DOHH2 (cell line): ENCODE measurements around the gene HPSE2.

Experiments
- CTCF ChIP-seq: fragments of 200-600 bp; sonication (generic); IDR thresholded peaks from one replicate; pipeline ENCODE4 v1.5.1; 2014; ENCODE audit warnings: antibody characterized with exemption, mild to moderate bottlenecking, low read depth, low read length; ENCODE audit not compliant: poor library complexity, severe bottlenecking
- EZH2phosphoT487 ChIP-seq: fragments of 200-600 bp; sonication (generic); IDR thresholded peaks from 2 replicates; pipeline ENCODE4 v1.6.1; 2017; ENCODE audit warnings: borderline replicate concordance, mild to moderate bottlenecking, antibody characterized with exemption, low read length, moderate library complexity, mixed read lengths

GRCh38 chr10:98425511-98426352, 809.9 kb downstream of the HPSE2 start:
- TF ChIP-seq CTCF, result peak; percentile 90
- TF ChIP-seq EZH2phosphoT487, result no peak
